Calu3 (cell line): ENCODE data around the gene BMP7. TPM values are rescaled to one million over a fixed set of nuclear protein-coding genes. Genes with fewer than 3 reads are reported as not detected.

Experiments used
- BruUV-seq: library from RNA; stranded (reverse); fragments of 400-500 nt; replicated peaks from 2 replicates; lab custom pipeline; 2021; lab: Mats Ljungman, UMichigan
- CTCF ChIA-PET: fragments of 300-600 bp; sonication (Branson Sonifier 250); formaldehyde crosslinking; loops from one replicate; lab custom pipeline; 2022; ENCODE audit warnings: antibody characterized with exemption; lab: Charles Lee
- DNase-seq: peaks from one replicate; pipeline ENCODE4 v3.0.0; 2022
- H3K27ac Mint-ChIP-seq: one replicate; pipeline ENCODE4 v1.8.0; 2022; ENCODE audit warnings: mixed read lengths; ENCODE audit not compliant: unreplicated experiment
- H3K27me3 Mint-ChIP-seq: one replicate; pipeline ENCODE4 v1.8.0; 2022; ENCODE audit warnings: mixed read lengths; ENCODE audit not compliant: unreplicated experiment
- H3K36me3 Mint-ChIP-seq: one replicate; pipeline ENCODE4 v1.8.0; 2022; ENCODE audit warnings: mild to moderate bottlenecking, moderate library complexity, mixed read lengths; ENCODE audit not compliant: insufficient read depth, unreplicated experiment
- H3K4me1 Mint-ChIP-seq: one replicate; pipeline ENCODE4 v1.8.0; 2022; ENCODE audit warnings: mild to moderate bottlenecking, low read depth, mixed read lengths; ENCODE audit not compliant: unreplicated experiment
- H3K4me3 Mint-ChIP-seq: one replicate; pipeline ENCODE4 v1.8.0; 2022; ENCODE audit warnings: mild to moderate bottlenecking, low read depth, moderate library complexity, mixed read lengths; ENCODE audit not compliant: unreplicated experiment
- H3K9me3 Mint-ChIP-seq: one replicate; pipeline ENCODE4 v1.8.0; 2022; ENCODE audit warnings: low read depth, mixed read lengths; ENCODE audit not compliant: unreplicated experiment
- CTCF ChIP-seq: fragments of 200-600 bp; IDR thresholded peaks from one replicate; pipeline ENCODE4 v1.8.0; 2022; ENCODE audit warnings: antibody characterized with exemption; ENCODE audit not compliant: unreplicated experiment
- intact Hi-C: fragments of 100-400 bp; cut with micrococcal nuclease; formaldehyde crosslinking; loops from one replicate; pipeline ENCODE4 v1.10.0; 2022; ENCODE audit not compliant: unreplicated experiment
- total RNA-seq: library from RNA; stranded (reverse); gene quantifications from 2 replicates; pipeline ENCODE4 v1.2.3, GENCODE V29; 2022

Gene BMP7
- total RNA-seq, 1 experiment from 2014 or later, result not detected

- Mint-ChIP-seq H3K4me1 (peaks cover 3% of the 10 kb centered on the region), H3K27me3 (peaks cover 14% of the 10 kb centered on the region), H3K9me3 (no peaks in the 10 kb centered on the region), H3K36me3 (peaks cover 1% of the 10 kb centered on the region), H3K27ac (no peak overlapping the region), H3K4me3 (no peak overlapping the region)
- BruUV-seq, result no TSS peak
- intact Hi-C loops, result no loop called here
- TF ChIP-seq CTCF, result no peak
- no peak for DNase-seq
- CTCF ChIA-PET, result no interaction called here
Measured at GRCh38 chr20:57217802-57218201, 48.6 kb downstream of the BMP7 start.

DNA sequence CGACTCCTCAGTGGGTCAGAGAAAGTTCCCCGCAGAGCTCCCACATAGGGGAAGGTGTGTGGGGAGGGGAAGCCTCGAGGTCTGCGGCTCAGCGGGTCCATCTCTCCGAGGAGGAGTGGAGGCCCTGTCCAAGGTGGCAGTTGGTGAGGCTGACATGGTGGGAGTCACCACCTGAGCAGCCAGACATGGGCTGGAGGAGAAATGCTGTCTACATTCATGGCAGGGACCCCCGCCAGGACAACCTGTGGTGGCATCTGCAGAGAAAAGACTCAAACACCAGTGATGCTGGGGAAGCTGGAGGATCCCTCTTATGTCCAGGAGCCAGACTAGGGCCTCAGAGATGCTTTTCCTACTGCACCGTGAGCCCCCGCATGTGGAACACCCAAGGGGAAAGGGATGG is 49.8 kb downstream of the BMP7 start:
- BruUV-seq, result no TSS peak
- intact Hi-C loops, result no loop called here
- no peaks in the 10 kb centered on the region for H3K9me3 Mint-ChIP-seq
- peaks cover 14% of the 10 kb centered on the region for H3K4me1 Mint-ChIP-seq
- peaks cover 7% of the 10 kb centered on the region for H3K36me3 Mint-ChIP-seq
- CTCF ChIA-PET, result no interaction called here
- DNase-seq, result no peak
- H3K27me3 Mint-ChIP-seq, result peaks cover 14% of the 10 kb centered on the region
- H3K27ac Mint-ChIP-seq, result no peak overlapping the region
- TF ChIP-seq CTCF, result no peak
- no peak overlapping the region for H3K4me3 Mint-ChIP-seq

GRCh38 chr20:57215826-57216471 is 50.5 kb downstream of the BMP7 start:
- CTCF ChIA-PET, result no interaction called here
- TF ChIP-seq CTCF, result no peak
- H3K27me3 Mint-ChIP-seq, result peaks cover 14% of the 10 kb centered on the region
- no TSS peak for BruUV-seq
- H3K36me3 Mint-ChIP-seq, result peaks cover 7% of the 10 kb centered on the region
- DNase-seq, result no peak
- H3K4me1 Mint-ChIP-seq, result peaks cover 21% of the 10 kb centered on the region
- H3K27ac Mint-ChIP-seq, result no peak overlapping the region
- intact Hi-C loops, result no loop called here
- H3K9me3 Mint-ChIP-seq, result no peaks in the 10 kb centered on the region
- H3K4me3 Mint-ChIP-seq, result no peak overlapping the region

DNA sequence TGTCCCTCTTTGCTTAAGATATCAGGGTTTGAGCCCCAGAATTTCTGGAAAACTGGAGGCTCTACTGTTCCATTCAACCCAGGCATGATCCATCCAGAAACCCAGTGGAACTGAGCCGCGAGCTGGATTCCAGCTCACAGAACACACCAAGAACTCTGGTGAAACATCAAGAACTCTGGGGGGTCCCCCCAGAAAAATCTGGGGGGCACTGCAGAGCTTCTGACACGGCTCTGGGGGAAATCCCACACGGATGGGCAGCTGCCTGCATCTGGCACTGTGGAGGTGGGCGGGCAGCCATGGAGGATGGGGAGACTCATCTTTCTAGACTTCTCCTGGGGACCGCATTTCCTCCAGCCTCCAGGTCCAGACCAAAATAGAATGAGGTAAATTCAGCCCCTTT is 51.0 kb downstream of the BMP7 start:
- Mint-ChIP-seq H3K27ac (no peak overlapping the region), H3K4me1 (peaks cover 21% of the 10 kb centered on the region), H3K36me3 (peaks cover 7% of the 10 kb centered on the region), H3K9me3 (no peaks in the 10 kb centered on the region), H3K4me3 (no peak overlapping the region), H3K27me3 (peaks cover 14% of the 10 kb centered on the region)
- no TSS peak for BruUV-seq
- CTCF ChIA-PET, result no interaction called here
- DNase-seq, result no peak
- TF ChIP-seq CTCF, result no peak
- intact Hi-C loops, result no loop called here
